Colonic mucosa (tissue), 4 donors: ENCODE results near the gene KMT2C. TPM values are rescaled to one million over a fixed set of nuclear protein-coding genes. Genes with fewer than 3 reads are reported as not detected.

ENCODE experiments used
- DNase-seq: peaks from one replicate; pipeline ENCODE4 v3.0.0-alpha.2; 2020
- H3K27ac ChIP-seq: fragments of 200-600 bp; one replicate; pipeline ENCODE4 v1.8.0; 2021
- H3K27me3 ChIP-seq: fragments of 200-600 bp; one replicate; pipeline ENCODE4 v1.8.0; 2021
- H3K36me3 ChIP-seq: fragments of 200-600 bp; one replicate; pipeline ENCODE4 v1.8.0; 2021
- H3K4me1 ChIP-seq: fragments of 200-600 bp; one replicate; pipeline ENCODE4 v1.8.0; 2021; ENCODE audit warnings: mild to moderate bottlenecking
- H3K4me3 ChIP-seq: fragments of 200-600 bp; one replicate; pipeline ENCODE4 v1.8.0; 2021
- H3K9ac ChIP-seq, 2 donors: one replicate each; pipeline ENCODE4 v1.7.0; 2013; ENCODE audit warnings: control low read depth in 2 of 2, low read depth in 2 of 2, low read length in 2 of 2
- H3K9me3 ChIP-seq: fragments of 200-600 bp; one replicate; pipeline ENCODE4 v1.8.0; 2021
- CTCF ChIP-seq: fragments of 200-600 bp; IDR thresholded peaks from one replicate; pipeline ENCODE4 v1.8.0; 2022; ENCODE audit warnings: antibody characterized with exemption, mild to moderate bottlenecking
- intact Hi-C: fragments of 100-400 bp; cut with DNase I; formaldehyde crosslinking; loops from one replicate; pipeline ENCODE4 v1.14.1; 2022
- total RNA-seq, 2 donors: library from RNA; stranded (reverse); fragmentation: NEBNext Ultra II Directional in 1 of 2; extraction: Animal tissue kit (Norgen Biotek cat#: 25700) in 1 of 2; gene quantifications; one replicate each; pipeline ENCODE4 v1.2.1, GENCODE V29; 2021
- donor health status: healthy.
- donor health status: DM: no; HTN: no; CAD: no.
- donor health status: DM: no; HTN: no; CAD: no.

KMT2C gene
- total RNA-seq, 2 donors from 2014 or later, result 70.9 to 73.3 TPM

GRCh38 chr7:152369518-152369917 lies 66.3 kb downstream of the KMT2C start:
- intact Hi-C loops, result no loop called here

GRCh38 chr7:152367170-152367569 lies 68.6 kb downstream of the KMT2C start:
- H3K9ac ChIP-seq, result no peak overlapping the region
- H3K27ac ChIP-seq, result no peak overlapping the region
- H3K4me1 ChIP-seq, result no peaks in the 10 kb centered on the region
- H3K36me3 ChIP-seq, result no peaks in the 10 kb centered on the region
- no peaks in the 10 kb centered on the region for H3K27me3 ChIP-seq
- DNase-seq, result no peak
- H3K9me3 ChIP-seq, result no peaks in the 10 kb centered on the region
- no peak for TF ChIP-seq CTCF
- H3K4me3 ChIP-seq, result no peak overlapping the region
- intact Hi-C loops, result no loop called here

More at GRCh38 chr7:152369518-152369917, 66.3 kb downstream of the KMT2C start:
- Histone ChIP-seq H3K27me3 (no peaks in the 10 kb centered on the region), H3K4me1 (no peaks in the 10 kb centered on the region), H3K9ac (no peak overlapping the region), H3K4me3 (no peak overlapping the region), H3K9me3 (no peaks in the 10 kb centered on the region), H3K27ac (no peak overlapping the region), H3K36me3 (no peaks in the 10 kb centered on the region)
- DNase-seq, result no peak
- no peak for TF ChIP-seq CTCF

GRCh38 chr7:152366662-152367061 lies 69.1 kb downstream of the KMT2C start:
- intact Hi-C loops, result no loop called here

GRCh38 chr7:152365982-152366603 lies 69.7 kb downstream of the KMT2C start:
- Histone ChIP-seq H3K9ac (no peak overlapping the region), H3K4me1 (no peaks in the 10 kb centered on the region), H3K9me3 (no peaks in the 10 kb centered on the region), H3K27me3 (no peaks in the 10 kb centered on the region), H3K36me3 (no peaks in the 10 kb centered on the region), H3K27ac (no peak overlapping the region), H3K4me3 (no peak overlapping the region)
- no peak for DNase-seq
- intact Hi-C loops, result no loop called here
- TF ChIP-seq CTCF, result no peak

More at GRCh38 chr7:152366662-152367061, 69.1 kb downstream of the KMT2C start:
- no peak overlapping the region for H3K9ac ChIP-seq
- H3K9me3 ChIP-seq, result no peaks in the 10 kb centered on the region
- no peaks in the 10 kb centered on the region for H3K36me3 ChIP-seq
- H3K27me3 ChIP-seq, result no peaks in the 10 kb centered on the region
- no peak for TF ChIP-seq CTCF
- DNase-seq, result peak; percentile 53
- no peak overlapping the region for H3K27ac ChIP-seq
- H3K4me1 ChIP-seq, result no peaks in the 10 kb centered on the region
- no peak overlapping the region for H3K4me3 ChIP-seq

- no peaks in the 10 kb centered on the region for H3K36me3 ChIP-seq
- no peaks in the 10 kb centered on the region for H3K27me3 ChIP-seq
- H3K27ac ChIP-seq, result no peak overlapping the region
- intact Hi-C loops, result no loop called here
- no peaks in the 10 kb centered on the region for H3K4me1 ChIP-seq
- no peaks in the 10 kb centered on the region for H3K9me3 ChIP-seq
- TF ChIP-seq CTCF, result no peak
- no peak for DNase-seq
- H3K9ac ChIP-seq, result no peak overlapping the region
- no peak overlapping the region for H3K4me3 ChIP-seq
Measured at GRCh38 chr7:152363798-152364197, 72.0 kb downstream of the KMT2C start.
